Ovary (tissue), 3 donors: ENCODE results near the gene TTC7B.

Source experiments
- EP300 ChIP-seq: sonication (generic); formaldehyde crosslinking; IDR thresholded peaks from one replicate; pipeline ENCODE4 v1.6.1; 2017; ENCODE audit warnings: antibody characterized with exemption
- POLR2A ChIP-seq: fragments of 450-650 bp; IDR thresholded peaks from one replicate; pipeline ENCODE4 v1.6.1; 2017; ENCODE audit warnings: antibody characterized with exemption, mild to moderate bottlenecking, moderate library complexity
- TF ChIP-seq, protein P1 (sequence below), 3 donors: fragments of 450-650 bp in 2 of 3; fragments of 200-600 bp in 1 of 3; IDR thresholded peaks; one replicate each; pipeline versions ENCODE4 v1.5.1 to v1.8.0; 2016 to 2022; ENCODE audit warnings: antibody characterized with exemption in 3 of 3, mild to moderate bottlenecking in 1 of 3
- donor health status: DM: no; HTN: no; CAD: no.

DNA sequence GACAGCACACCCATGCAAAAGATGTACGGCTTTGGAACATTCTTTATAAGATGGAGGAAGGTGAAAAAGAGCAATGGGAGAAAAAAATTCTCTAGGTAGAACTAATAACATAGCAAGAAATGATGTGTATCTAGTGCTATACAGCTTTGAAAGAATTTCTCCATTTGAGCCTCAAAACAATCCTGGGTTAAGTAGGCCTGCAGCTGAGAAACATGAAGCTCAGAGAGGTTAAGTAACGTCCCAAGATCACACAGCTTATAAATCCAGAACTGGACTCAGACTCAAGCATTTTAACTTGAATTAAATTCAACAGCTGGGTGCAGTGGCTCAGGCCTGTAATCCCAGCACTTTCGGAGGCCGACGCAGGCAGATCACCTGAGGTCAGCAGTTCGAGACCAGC is 32.9 kb downstream of the TTC7B start:
- TF ChIP-seq, protein P1, sequence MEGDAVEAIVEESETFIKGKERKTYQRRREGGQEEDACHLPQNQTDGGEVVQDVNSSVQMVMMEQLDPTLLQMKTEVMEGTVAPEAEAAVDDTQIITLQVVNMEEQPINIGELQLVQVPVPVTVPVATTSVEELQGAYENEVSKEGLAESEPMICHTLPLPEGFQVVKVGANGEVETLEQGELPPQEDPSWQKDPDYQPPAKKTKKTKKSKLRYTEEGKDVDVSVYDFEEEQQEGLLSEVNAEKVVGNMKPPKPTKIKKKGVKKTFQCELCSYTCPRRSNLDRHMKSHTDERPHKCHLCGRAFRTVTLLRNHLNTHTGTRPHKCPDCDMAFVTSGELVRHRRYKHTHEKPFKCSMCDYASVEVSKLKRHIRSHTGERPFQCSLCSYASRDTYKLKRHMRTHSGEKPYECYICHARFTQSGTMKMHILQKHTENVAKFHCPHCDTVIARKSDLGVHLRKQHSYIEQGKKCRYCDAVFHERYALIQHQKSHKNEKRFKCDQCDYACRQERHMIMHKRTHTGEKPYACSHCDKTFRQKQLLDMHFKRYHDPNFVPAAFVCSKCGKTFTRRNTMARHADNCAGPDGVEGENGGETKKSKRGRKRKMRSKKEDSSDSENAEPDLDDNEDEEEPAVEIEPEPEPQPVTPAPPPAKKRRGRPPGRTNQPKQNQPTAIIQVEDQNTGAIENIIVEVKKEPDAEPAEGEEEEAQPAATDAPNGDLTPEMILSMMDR (IDR thresholded peaks at IDR 0.05): no peak
- TF ChIP-seq POLR2A: no peak
- TF ChIP-seq EP300: no peak
